ENCODE measurements around the gene EEIG1.

GRCh38 chr9:127950513-127951289 is 30.1 kb downstream of the EEIG1 start:
- TF ChIP-seq CTCF (IDR thresholded peaks at IDR 0.05) = no peak
- TF ChIP-seq POLR2A (IDR thresholded peaks at IDR 0.05) = no peak
